Right lobe of liver (tissue), 4 donors: ENCODE results near the gene SLC22A6.

Source experiments
- POLR2A ChIP-seq: fragments of 450-650 bp; IDR thresholded peaks from one replicate; pipeline ENCODE4 v1.6.1; 2017; ENCODE audit warnings: antibody characterized with exemption, mild to moderate bottlenecking
- TF ChIP-seq, protein P1 (sequence below), 4 donors: fragments of 200-600 bp in 3 of 4; fragments of 450-650 bp in 1 of 4; IDR thresholded peaks; one replicate each; pipeline versions ENCODE4 v1.5.1 to v1.8.0; 2016 to 2022; ENCODE audit warnings: antibody characterized with exemption in 4 of 4, mild to moderate bottlenecking in 2 of 4
- donor health status: DM: no; HTN: no; CAD: no.
- donor health status: DM: no; HTN: no; CAD: no.
- donor health status: DM: no; HTN: yes; CAD: no.

GRCh38 chr11:62999156-62999555 is 14.4 kb upstream of the SLC22A6 start:
- no peak for TF ChIP-seq POLR2A
- TF ChIP-seq, protein P1, sequence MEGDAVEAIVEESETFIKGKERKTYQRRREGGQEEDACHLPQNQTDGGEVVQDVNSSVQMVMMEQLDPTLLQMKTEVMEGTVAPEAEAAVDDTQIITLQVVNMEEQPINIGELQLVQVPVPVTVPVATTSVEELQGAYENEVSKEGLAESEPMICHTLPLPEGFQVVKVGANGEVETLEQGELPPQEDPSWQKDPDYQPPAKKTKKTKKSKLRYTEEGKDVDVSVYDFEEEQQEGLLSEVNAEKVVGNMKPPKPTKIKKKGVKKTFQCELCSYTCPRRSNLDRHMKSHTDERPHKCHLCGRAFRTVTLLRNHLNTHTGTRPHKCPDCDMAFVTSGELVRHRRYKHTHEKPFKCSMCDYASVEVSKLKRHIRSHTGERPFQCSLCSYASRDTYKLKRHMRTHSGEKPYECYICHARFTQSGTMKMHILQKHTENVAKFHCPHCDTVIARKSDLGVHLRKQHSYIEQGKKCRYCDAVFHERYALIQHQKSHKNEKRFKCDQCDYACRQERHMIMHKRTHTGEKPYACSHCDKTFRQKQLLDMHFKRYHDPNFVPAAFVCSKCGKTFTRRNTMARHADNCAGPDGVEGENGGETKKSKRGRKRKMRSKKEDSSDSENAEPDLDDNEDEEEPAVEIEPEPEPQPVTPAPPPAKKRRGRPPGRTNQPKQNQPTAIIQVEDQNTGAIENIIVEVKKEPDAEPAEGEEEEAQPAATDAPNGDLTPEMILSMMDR (IDR thresholded peaks at IDR 0.05) = no peak
